Thyroid gland (tissue), 4 donors: Measurements from ENCODE around the gene COL26A1. TPM values are rescaled to one million over a fixed set of nuclear protein-coding genes. Genes with fewer than 3 reads are reported as not detected.

Experiments used
- DNase-seq, 2 donors: peaks; one replicate each; pipeline ENCODE4 v3.0.0-alpha.2; 2019
- H3K27ac ChIP-seq, 3 donors: fragments of 200-600 bp; sonication (generic); 1 replicate in 2 of 3; 2 replicates in 1 of 3; pipeline ENCODE4 v1.5.1; 2016 to 2019; ENCODE audit warnings: mild to moderate bottlenecking in 1 of 3, moderate library complexity in 1 of 3
- H3K27me3 ChIP-seq: fragments of 200-600 bp; sonication (generic); one replicate; pipeline ENCODE4 v1.5.1; 2019
- H3K36me3 ChIP-seq, 2 donors: fragments of 200-600 bp; sonication (generic); one replicate each; pipeline ENCODE4 v1.5.1; 2016 to 2019
- H3K4me1 ChIP-seq, 2 donors: fragments of 200-600 bp; sonication (generic); one replicate each; pipeline ENCODE4 v1.5.1; 2017 to 2019
- H3K4me3 ChIP-seq, 3 donors: fragments of 200-600 bp; sonication (generic); replicated peaks in 1 of 3; 1 replicate in 2 of 3; 2 replicates in 1 of 3; pipeline ENCODE4 v1.5.1; 2016; ENCODE audit warnings: mild to moderate bottlenecking in 1 of 3
- H3K9me3 ChIP-seq: fragments of 200-600 bp; sonication (generic); one replicate; pipeline ENCODE4 v1.5.1; 2017
- POLR2A ChIP-seq, 2 donors: fragments of 450-650 bp; IDR thresholded peaks; one replicate each; pipeline ENCODE4 v1.6.1; 2017; ENCODE audit warnings: antibody characterized with exemption in 2 of 2, mild to moderate bottlenecking in 2 of 2, moderate library complexity in 1 of 2
- WGBS, 2 donors: methylation state at CpG; one replicate each; pipeline ENCODE4 v1.1.5; 2017; 5-methylcytosine and 5-hydroxymethylcytosine counted together
- intact Hi-C: fragments of 100-400 bp; cut with DNase I; formaldehyde crosslinking; loops from one replicate; pipeline ENCODE4 v1.15.1; 2023
- total RNA-seq, 4 donors: library from RNA; depleted of rRNA; stranded (reverse); fragments of >200 nt; gene quantifications; one replicate each; pipeline ENCODE4 v1.2.3, GENCODE V29; 2016
- TF ChIP-seq, protein P1 (sequence below), 6 experiments: fragments of 200-600 bp in 3 of 6; fragments of 450-650 bp in 3 of 6; sonication (generic) in 3 of 6; IDR thresholded peaks; one replicate each; pipeline ENCODE4 v1.5.1; 2016 to 2019; ENCODE audit warnings: antibody characterized with exemption in 6 of 6, mild to moderate bottlenecking in 2 of 6, inconsistent platforms in 1 of 6, moderate library complexity in 1 of 6

Gene COL26A1
- total RNA-seq, 4 donors from 2014 or later, result not detected

DNA sequence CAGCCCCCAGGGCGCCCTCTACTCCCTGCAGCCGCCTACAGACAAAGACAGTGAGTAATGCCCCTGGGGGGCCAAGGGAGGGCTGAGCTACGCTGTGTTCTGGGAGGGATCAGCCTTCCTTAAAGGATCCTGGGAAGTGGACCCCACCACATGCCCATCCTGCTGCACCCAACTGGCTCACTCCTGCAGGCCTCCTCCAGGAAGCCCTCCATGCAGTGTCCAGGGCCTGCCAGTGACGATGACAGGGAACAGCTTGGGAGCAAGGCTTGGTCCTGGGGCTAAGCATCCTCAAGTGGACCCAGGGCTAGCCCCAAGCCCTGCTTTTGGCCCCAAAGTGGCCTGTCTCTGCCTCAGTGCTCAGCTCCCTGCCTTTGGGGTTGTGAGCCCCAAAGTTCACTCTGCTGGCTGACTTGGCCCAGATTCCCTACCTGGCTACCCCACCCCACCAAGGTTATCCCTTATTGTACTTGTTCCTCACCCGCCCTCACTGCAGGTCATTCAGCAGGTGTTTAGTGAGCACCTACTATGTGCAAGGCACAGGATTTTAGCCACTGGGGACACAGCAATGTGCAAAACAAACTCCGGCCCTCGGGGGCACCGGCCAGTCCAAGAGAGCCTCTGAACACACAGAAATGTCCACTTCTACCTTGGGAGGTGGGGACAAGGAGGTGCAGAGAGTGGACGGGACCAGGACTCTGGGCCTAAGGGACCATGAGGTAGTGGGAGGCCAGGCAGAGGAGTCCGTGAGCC lies 182.9 kb downstream of the COL26A1 start:
- Histone ChIP-seq H3K27me3 (no peaks in the 10 kb centered on the region), H3K4me1 (peaks cover 0 to 6% of the 10 kb centered on the region in 2 donors), H3K36me3 (no peaks in the 10 kb centered on the region), H3K9me3 (no peaks in the 10 kb centered on the region), H3K4me3 (no peak overlapping the region), H3K27ac (no peak overlapping the region)
- intact Hi-C loops, result loop anchor here (10.0 kb wide), 2 partner anchors 259 to 849 kb away; partner anchors contain the start of gene PRKRIP1
- 91 to 98% methylated on average over 7 of the region's 10 CpGs for WGBS, 2 donors
- TF ChIP-seq, protein P1, sequence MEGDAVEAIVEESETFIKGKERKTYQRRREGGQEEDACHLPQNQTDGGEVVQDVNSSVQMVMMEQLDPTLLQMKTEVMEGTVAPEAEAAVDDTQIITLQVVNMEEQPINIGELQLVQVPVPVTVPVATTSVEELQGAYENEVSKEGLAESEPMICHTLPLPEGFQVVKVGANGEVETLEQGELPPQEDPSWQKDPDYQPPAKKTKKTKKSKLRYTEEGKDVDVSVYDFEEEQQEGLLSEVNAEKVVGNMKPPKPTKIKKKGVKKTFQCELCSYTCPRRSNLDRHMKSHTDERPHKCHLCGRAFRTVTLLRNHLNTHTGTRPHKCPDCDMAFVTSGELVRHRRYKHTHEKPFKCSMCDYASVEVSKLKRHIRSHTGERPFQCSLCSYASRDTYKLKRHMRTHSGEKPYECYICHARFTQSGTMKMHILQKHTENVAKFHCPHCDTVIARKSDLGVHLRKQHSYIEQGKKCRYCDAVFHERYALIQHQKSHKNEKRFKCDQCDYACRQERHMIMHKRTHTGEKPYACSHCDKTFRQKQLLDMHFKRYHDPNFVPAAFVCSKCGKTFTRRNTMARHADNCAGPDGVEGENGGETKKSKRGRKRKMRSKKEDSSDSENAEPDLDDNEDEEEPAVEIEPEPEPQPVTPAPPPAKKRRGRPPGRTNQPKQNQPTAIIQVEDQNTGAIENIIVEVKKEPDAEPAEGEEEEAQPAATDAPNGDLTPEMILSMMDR (IDR thresholded peaks at IDR 0.05), result no peak
- no peak for TF ChIP-seq POLR2A (IDR thresholded peaks at IDR 0.05)
- no peak for DNase-seq

DNA sequence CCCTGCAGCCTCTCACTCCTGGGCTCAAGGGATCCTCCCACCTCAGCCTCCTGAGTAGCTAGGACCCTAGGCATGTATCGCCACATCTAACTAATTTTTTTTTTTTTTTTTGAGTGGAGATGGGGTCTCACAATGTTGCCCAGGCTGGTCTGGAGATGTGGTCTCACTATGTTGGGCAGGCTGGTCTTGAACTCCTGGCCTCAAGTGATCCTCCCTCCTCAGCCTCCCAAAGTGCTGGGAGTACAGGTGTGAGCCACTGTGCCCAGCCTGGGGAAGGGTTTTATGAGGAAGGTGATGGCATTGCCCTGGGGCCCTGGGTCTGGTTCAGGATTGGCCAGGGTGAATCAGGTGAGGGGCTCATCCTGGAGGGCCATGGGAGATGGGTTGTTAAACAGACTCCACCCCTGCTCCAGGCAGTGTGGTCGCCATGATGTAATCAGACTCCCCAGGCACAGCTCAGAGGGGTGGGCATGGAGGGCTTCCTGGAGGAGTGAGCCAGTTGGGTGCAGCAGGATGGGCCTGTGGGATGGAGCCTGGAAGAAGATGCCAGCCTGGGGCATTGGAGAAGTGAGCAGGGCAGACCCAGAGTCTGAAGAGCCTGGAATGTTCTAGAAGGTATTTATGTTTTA lies 183.7 kb downstream of the COL26A1 start:
- no peak overlapping the region for H3K27ac ChIP-seq
- intact Hi-C loops, result loop anchor here (10.0 kb wide), 2 partner anchors 258 to 848 kb away; partner anchors contain the start of gene PRKRIP1
- peaks cover 0 to 6% of the 10 kb centered on the region in 2 donors for H3K4me1 ChIP-seq
- H3K27me3 ChIP-seq, result no peaks in the 10 kb centered on the region
- no peak for DNase-seq
- H3K4me3 ChIP-seq, result no peak overlapping the region
- no peaks in the 10 kb centered on the region for H3K36me3 ChIP-seq
- no peak for TF ChIP-seq POLR2A (IDR thresholded peaks at IDR 0.05)
- TF ChIP-seq, protein P1 (IDR thresholded peaks at IDR 0.05), result no peak
- H3K9me3 ChIP-seq, result no peaks in the 10 kb centered on the region
- WGBS, 2 donors, result 86 to 97% methylated on average over 2 of the region's 2 CpGs

DNA sequence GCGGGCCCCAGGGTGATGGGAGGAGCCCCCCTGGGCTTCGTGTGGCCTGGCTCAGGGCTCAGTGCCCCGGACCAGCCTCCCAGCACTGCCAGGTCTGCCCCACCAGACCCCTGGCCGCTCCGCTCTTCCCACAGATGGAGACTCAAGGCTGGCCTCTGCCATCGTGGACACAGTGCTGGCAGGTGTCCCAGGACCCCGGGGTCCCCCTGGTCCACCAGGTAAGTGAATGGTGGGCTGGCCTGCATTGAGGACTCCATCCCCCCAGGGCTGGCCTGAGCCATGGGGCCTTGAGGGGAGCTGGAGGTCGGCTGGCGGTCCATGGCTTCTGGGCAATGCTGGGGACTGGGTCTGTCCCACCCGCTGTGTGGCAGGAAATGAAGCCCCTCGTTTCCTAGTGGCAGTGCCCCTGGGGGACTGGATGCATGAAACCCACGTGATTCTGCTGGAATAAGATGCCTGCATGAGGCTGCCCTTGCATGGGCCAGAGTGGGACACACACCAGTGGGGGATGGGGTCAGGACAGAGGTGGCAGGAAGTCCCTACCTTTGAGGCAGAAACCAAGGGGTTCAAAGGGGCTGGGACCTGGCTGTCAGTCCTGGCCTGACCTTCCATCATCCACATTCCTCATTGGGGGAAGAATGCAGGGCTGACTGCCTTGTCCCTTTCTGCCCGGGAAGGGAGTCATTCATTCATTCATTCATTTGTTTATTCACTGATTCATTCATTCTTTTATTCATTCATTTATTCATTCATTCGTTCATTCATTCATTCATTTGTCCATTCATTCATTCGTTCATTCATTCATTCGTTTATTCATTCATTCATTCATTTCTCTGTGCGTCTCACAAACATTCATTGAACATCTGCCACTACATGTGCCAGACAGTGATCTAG lies 184.6 kb downstream of the COL26A1 start:
- WGBS, 2 donors, result 66 to 80% methylated on average over 6 to 13 of the region's 17 CpGs
- DNase-seq, result no peak
- intact Hi-C loops, result loop anchor here (10.0 kb wide), 2 partner anchors 258 to 848 kb away; partner anchors contain the start of gene PRKRIP1

DNA sequence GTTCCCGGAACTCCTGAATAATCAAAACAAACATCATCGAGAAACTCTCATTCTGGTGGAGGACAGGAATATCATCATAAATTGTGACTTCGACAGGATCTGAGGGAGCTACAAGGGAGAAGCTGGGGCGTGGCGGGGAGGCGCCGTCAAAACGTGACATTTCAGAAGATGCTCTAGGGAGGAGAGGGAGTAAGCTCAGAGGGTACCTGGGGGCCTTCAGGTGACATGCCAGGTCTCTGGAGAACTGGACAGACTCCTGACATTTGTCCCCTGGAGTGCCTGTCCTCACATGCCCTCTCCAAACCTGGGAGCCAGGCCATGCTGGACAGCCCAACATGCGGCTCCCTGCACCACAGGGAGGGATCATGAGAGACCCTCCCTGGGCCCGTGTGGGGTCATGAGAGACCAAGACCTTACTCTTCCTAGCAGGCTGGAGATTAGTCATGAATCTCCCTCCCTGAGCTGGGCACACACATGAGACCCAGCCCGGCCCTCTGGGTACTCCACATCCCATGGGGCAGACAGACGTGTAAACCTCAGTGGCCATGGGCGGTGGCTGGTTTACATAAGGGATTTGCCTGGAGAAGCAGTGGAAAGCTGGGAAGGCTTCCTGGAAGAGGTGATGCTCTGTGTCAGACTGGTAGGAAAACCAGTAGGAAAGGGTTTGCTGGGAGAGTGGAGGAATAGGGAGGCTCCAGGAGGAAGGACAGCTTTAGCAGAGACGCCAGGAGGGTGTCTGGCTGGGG lies 185.4 kb downstream of the COL26A1 start:
- intact Hi-C loops, result loop anchor here (10.0 kb wide), 2 partner anchors 257 to 847 kb away; partner anchors contain the start of gene PRKRIP1

More for the DNA sequence above, 184.6 kb downstream of the COL26A1 start:
- no peak overlapping the region for H3K4me3 ChIP-seq
- H3K27me3 ChIP-seq, result no peaks in the 10 kb centered on the region
- H3K4me1 ChIP-seq, result peaks cover 0 to 6% of the 10 kb centered on the region in 2 donors
- no peak overlapping the region for H3K27ac ChIP-seq
- no peaks in the 10 kb centered on the region for H3K9me3 ChIP-seq
- H3K36me3 ChIP-seq, result no peaks in the 10 kb centered on the region
- TF ChIP-seq, protein P1 (IDR thresholded peaks at IDR 0.05), result no peak
- TF ChIP-seq POLR2A (IDR thresholded peaks at IDR 0.05), result no peak

More for the DNA sequence above, 185.4 kb downstream of the COL26A1 start:
- H3K27me3 ChIP-seq, result no peaks in the 10 kb centered on the region
- 83 to 89% methylated on average over 12 to 14 of the region's 14 CpGs for whole genome bisulfite sequencing, 2 donors
- DNase-seq, result no peak
- no peaks in the 10 kb centered on the region for H3K36me3 ChIP-seq
- H3K9me3 ChIP-seq, result no peaks in the 10 kb centered on the region
- no peak overlapping the region for H3K27ac ChIP-seq
- no peak overlapping the region for H3K4me3 ChIP-seq
- peaks cover 0 to under 1% of the 10 kb centered on the region in 2 donors for H3K4me1 ChIP-seq
- TF ChIP-seq, protein P1 (IDR thresholded peaks at IDR 0.05), result no peak
- no peak for TF ChIP-seq POLR2A (IDR thresholded peaks at IDR 0.05)
